NT2/D1 (cell line): Measurements from ENCODE around the gene PLEKHA4.
"Not testable (repeated sequence)": the region's sequence is repeated elsewhere in the genome, so short reads cannot be mapped to it uniquely, and the experiment has no call there.

Experiments
- DNase-seq: peaks from one replicate; pipeline ENCODE4 v3.0.0-alpha.2; 2011; ENCODE audit warnings: low read depth, low spot score
- H3K27me3 ChIP-seq: 2 replicates; pipeline ENCODE4 v1.6.0; 2011; ENCODE audit warnings: mild to moderate bottlenecking; ENCODE audit not compliant: insufficient read length, insufficient read depth
- H3K36me3 ChIP-seq: 2 replicates; pipeline ENCODE4 v1.6.1; 2011; ENCODE audit warnings: mild to moderate bottlenecking, low read length, mixed read lengths; ENCODE audit not compliant: insufficient read depth, insufficient read length
- H3K4me1 ChIP-seq: 2 replicates; pipeline ENCODE4 v1.5.1; 2011; ENCODE audit not compliant: insufficient read depth, insufficient read length
- H3K4me3 ChIP-seq: 2 replicates; pipeline ENCODE4 v1.5.1; 2011; ENCODE audit warnings: low read depth; ENCODE audit not compliant: insufficient read length
- H3K9ac ChIP-seq: 2 replicates; pipeline ENCODE4 v1.6.0; 2011; ENCODE audit warnings: low read depth; ENCODE audit not compliant: insufficient read length
- H3K9me3 ChIP-seq: 2 replicates; pipeline ENCODE4 v1.5.1; 2011; ENCODE audit warnings: mild to moderate bottlenecking, low read length; ENCODE audit not compliant: insufficient read depth
- SUZ12 ChIP-seq: IDR thresholded peaks from 2 replicates; pipeline ENCODE4 v1.6.1; 2011; ENCODE audit not compliant: insufficient read length, insufficient read depth; ENCODE audit errors: extremely low read depth
- YY1 ChIP-seq: IDR thresholded peaks from 2 replicates; pipeline ENCODE4 v1.6.1; 2011; ENCODE audit not compliant: insufficient read length, insufficient read depth
- ZNF274 ChIP-seq: IDR thresholded peaks from 2 replicates; pipeline ENCODE4 v1.6.1; 2011; ENCODE audit warnings: mild to moderate bottlenecking, low read depth, low read length

The PLEKHA4 gene

GRCh38 chr19:48874303-48875135 lies 6.1 kb upstream of the PLEKHA4 start:
- no peaks in the 10 kb centered on the region for H3K27me3 ChIP-seq
- peaks cover 20% of the 10 kb centered on the region for H3K36me3 ChIP-seq
- H3K9ac ChIP-seq: no peak overlapping the region
- H3K4me3 ChIP-seq: no peak overlapping the region
- H3K9me3 ChIP-seq: no peaks in the 10 kb centered on the region
- TF ChIP-seq YY1: no peak
- H3K4me1 ChIP-seq: no peaks in the 10 kb centered on the region
- DNase-seq: no peak

- Histone ChIP-seq H3K36me3 (peaks cover 20% of the 10 kb centered on the region), H3K4me1 (no peaks in the 10 kb centered on the region), H3K9ac (peak overlapping the region; percentile 56), H3K9me3 (no peaks in the 10 kb centered on the region), H3K27me3 (no peaks in the 10 kb centered on the region), H3K4me3 (peak overlapping the region; percentile 75)
- TF ChIP-seq SUZ12 (no peak), ZNF274 (no peak), YY1 (no peak)
- no peak for DNase-seq
These were observed 5.3 kb upstream of the PLEKHA4 start for GRCh38 chr19:48873476-48874302.

- Histone ChIP-seq H3K4me3 (peak overlapping the region; percentile 75), H3K9ac (peak overlapping the region; percentile 79), H3K4me1 (no peaks in the 10 kb centered on the region), H3K36me3 (peaks cover 20% of the 10 kb centered on the region), H3K27me3 (no peaks in the 10 kb centered on the region), H3K9me3 (no peaks in the 10 kb centered on the region)
- TF ChIP-seq ZNF274 (no peak), SUZ12 (no peak), YY1 (no peak)
- no peak for DNase-seq
These were observed 4.6 kb upstream of the PLEKHA4 start for GRCh38 chr19:48872884-48873475.

GRCh38 chr19:48872182-48872883 lies 3.9 kb upstream of the PLEKHA4 start, which contains the start of gene PPP1R15A:
Gene PPP1R15A (plus strand): TSS chr19:48872421. CDS start chr19:48873234, 813 bp downstream.
- TF ChIP-seq ZNF274 (no peak), YY1 (no peak)
- H3K27me3 ChIP-seq: no peaks in the 10 kb centered on the region
- no peaks in the 10 kb centered on the region for H3K9me3 ChIP-seq
- H3K36me3 ChIP-seq: peaks cover 20% of the 10 kb centered on the region
- peaks cover 3% of the 10 kb centered on the region for H3K4me1 ChIP-seq
- peak within 1 kb of the TSS; percentile 75 for H3K4me3 ChIP-seq
- peak within 1 kb of the TSS; percentile 79 for H3K9ac ChIP-seq
- peak; percentile 63 for DNase-seq

GRCh38 chr19:48871471-48872181 lies 3.2 kb upstream of the PLEKHA4 start:
- not testable (repeated sequence) for H3K4me3 ChIP-seq, H3K27me3 ChIP-seq, H3K9ac ChIP-seq, DNase-seq, H3K4me1 ChIP-seq, H3K9me3 ChIP-seq
- peaks cover 20% of the 10 kb centered on the region for H3K36me3 ChIP-seq

- Histone ChIP-seq H3K36me3 (peaks cover 16% of the 10 kb centered on the region), H3K4me1 (peaks cover 4% of the 10 kb centered on the region), H3K9me3 (no peaks in the 10 kb centered on the region), H3K9ac (no peak overlapping the region), H3K4me3 (no peak overlapping the region), H3K27me3 (no peaks in the 10 kb centered on the region)
- no peak for TF ChIP-seq ZNF274
- no peak for TF ChIP-seq YY1
- TF ChIP-seq SUZ12: no peak
- no peak for DNase-seq
These were observed 1.6 kb upstream of the PLEKHA4 start for GRCh38 chr19:48870048-48870447.
